K562 (cell line): ENCODE measurements around the gene LRIF1. TPM values are rescaled to one million over a fixed set of nuclear protein-coding genes. Genes with fewer than 3 reads are reported as not detected.

Experiments
- BHLHE40 ChIP-seq: IDR thresholded peaks from 2 replicates; pipeline ENCODE4 v1.6.1; 2011; ENCODE audit warnings: low read length, improper control_type of control experiment
- CBFA2T3 ChIP-seq: fragments of 450-650 bp; IDR thresholded peaks from 2 replicates; pipeline ENCODE4 v1.6.1; 2017
- HDAC2 ChIP-seq: fragments of 450-650 bp; IDR thresholded peaks from 2 replicates; pipeline ENCODE4 v1.6.1; 2016; ENCODE audit warnings: mild to moderate bottlenecking
- MGA ChIP-seq: fragments of 450-650 bp; IDR thresholded peaks from 2 replicates; pipeline ENCODE4 v1.6.1; 2016; ENCODE audit warnings: mild to moderate bottlenecking, moderate library complexity
- NFE2L1 ChIP-seq: fragments of 450-650 bp; IDR thresholded peaks from 2 replicates; pipeline ENCODE4 v1.6.1; 2016; ENCODE audit warnings: missing genetic modification characterization, low read depth, mild to moderate bottlenecking, missing compliant biosample characterization, moderate library complexity, borderline replicate concordance
- ZNF592 ChIP-seq: fragments of 450-650 bp; IDR thresholded peaks from 2 replicates; pipeline ENCODE4 v1.6.1; 2017; ENCODE audit warnings: antibody characterized with exemption, mild to moderate bottlenecking
- polyA plus RNA-seq, 8 experiments: library from polyadenylated mRNA; depleted of rRNA in 4 of 8; stranded (reverse) in 5 of 8; unstranded in 3 of 8; fragments of >200 nt; fragmentation: Nextera tagmentation in 2 of 8; fragmentation: Illumina TruSeq in 1 of 8; extraction: Ambion mirVana in 2 of 8; extraction: Trizol in 1 of 8; gene quantifications; 2 replicates each; pipeline versions ENCODE4 v1.2.1 to v1.2.3, GENCODE V29; 2011 to 2014; ENCODE audit warnings: inconsistent platforms in 1 of 8, missing spikeins in 1 of 8
- total RNA-seq, 7 experiments: library from RNA; depleted of rRNA in 6 of 7; stranded (reverse); fragments of >200 nt in 6 of 7; fragmentation: Illumina TruSeq in 2 of 7; extraction: Trizol in 2 of 7; gene quantifications; 2 replicates each; pipeline versions ENCODE4 v1.2.1 to v1.2.3, GENCODE V29; 2011 to 2021; ENCODE audit warnings: low replicate concordance in 1 of 7

LRIF1 gene
- total and polyA plus RNA-seq, 9 of the 15 experiments (the other 6 are each of a cell fraction or from before 2014, with no cell fraction given), result 35.6 to 88.8 (median 74.1) TPM

GRCh38 chr1:110916669-110917306, 46.9 kb downstream of the LRIF1 start (continued):
- TF ChIP-seq MGA (peak; percentile 80), HDAC2 (peak; percentile 72; the same call in 1 of the 2 replicates), ZNF592 (peak; percentile 96), CBFA2T3 (peak; percentile 63), NFE2L1 (tag) (peak; percentile 98), BHLHE40 (peak; percentile 65; the same call in 1 of the 2 replicates)
